Left ventricle myocardium inferior (tissue), 1 donor: ENCODE data around the gene FAM222A. TPM values are rescaled to one million over a fixed set of nuclear protein-coding genes. Genes with fewer than 3 reads are reported as not detected.
A peak's percentile ranks its signal among the peaks of the same experiment; 100 is the strongest.

Experiments
- DNase-seq: peaks from one replicate; pipeline ENCODE4 v3.0.0-alpha.2; 2020
- H3K27ac ChIP-seq: fragments of 200-600 bp; replicated peaks from 2 replicates; pipeline ENCODE4 v1.8.0; 2021
- H3K27me3 ChIP-seq: fragments of 200-600 bp; 2 replicates; pipeline ENCODE4 v1.8.0; 2021; ENCODE audit warnings: low read depth
- H3K36me3 ChIP-seq: fragments of 200-600 bp; 2 replicates; pipeline ENCODE4 v1.8.0; 2021
- H3K4me1 ChIP-seq: fragments of 200-600 bp; 2 replicates; pipeline ENCODE4 v1.8.0; 2021
- H3K4me3 ChIP-seq: fragments of 200-600 bp; 2 replicates; pipeline ENCODE4 v1.8.0; 2021; ENCODE audit warnings: mild to moderate bottlenecking, moderate library complexity
- H3K9me3 ChIP-seq: fragments of 200-600 bp; replicated peaks from 2 replicates; pipeline ENCODE4 v1.8.0; 2021
- CTCF ChIP-seq: fragments of 200-600 bp; IDR thresholded peaks from 2 replicates; pipeline ENCODE4 v1.8.0; 2021; ENCODE audit warnings: antibody characterized with exemption, mild to moderate bottlenecking, borderline replicate concordance
- intact Hi-C: fragments of 100-400 bp; cut with micrococcal nuclease; formaldehyde crosslinking; loops from one replicate; pipeline ENCODE4 v1.11.0; 2022
- total RNA-seq: library from RNA; stranded (reverse); fragmentation: NEBNext Ultra II Directional; extraction: Animal tissue kit (Norgen Biotek cat#: 25700); gene quantifications from one replicate; pipeline ENCODE4 v1.2.1, GENCODE V29; 2021
- donor health status: DM: no; HTN: yes; CAD: no; lungs with severe emphysema.

Gene FAM222A
- total RNA-seq, 1 donor from 2014 or later: 20.0 TPM

GRCh38 chr12:109711596-109712461 is 1.8 kb upstream of the FAM222A start:
- TF ChIP-seq CTCF: no peak
- Histone ChIP-seq H3K4me1 (peaks cover 47% of the 10 kb centered on the region), H3K9me3 (no peaks in the 10 kb centered on the region), H3K27me3 (peaks cover 68% of the 10 kb centered on the region), H3K27ac (no peak overlapping the region), H3K4me3 (peak overlapping the region; percentile 36), H3K36me3 (no peaks in the 10 kb centered on the region)
- intact Hi-C loops: no loop called here
- DNase-seq: peak; percentile 38

GRCh38 chr12:109714141-109714912 is 702 bp downstream of the FAM222A start:
- no peaks in the 10 kb centered on the region for H3K36me3 ChIP-seq
- DNase-seq: peak; percentile 73
- intact Hi-C loops: no loop called here
- peak overlapping the region; percentile 84 for H3K4me3 ChIP-seq
- H3K9me3 ChIP-seq: no peaks in the 10 kb centered on the region
- peak; percentile 50 for TF ChIP-seq CTCF
- peaks cover 72% of the 10 kb centered on the region for H3K4me1 ChIP-seq
- H3K27me3 ChIP-seq: peaks cover 52% of the 10 kb centered on the region
- peak overlapping the region; percentile 82 for H3K27ac ChIP-seq

GRCh38 chr12:109714913-109715244 is 1.3 kb downstream of the FAM222A start:
- H3K4me3 ChIP-seq: peak overlapping the region; percentile 84
- H3K27ac ChIP-seq: peak overlapping the region; percentile 82
- no peaks in the 10 kb centered on the region for H3K36me3 ChIP-seq
- H3K4me1 ChIP-seq: peaks cover 78% of the 10 kb centered on the region
- intact Hi-C loops: no loop called here
- H3K9me3 ChIP-seq: no peaks in the 10 kb centered on the region
- H3K27me3 ChIP-seq: peaks cover 46% of the 10 kb centered on the region
- no peak for TF ChIP-seq CTCF
- no peak for DNase-seq

GRCh38 chr12:109715310-109716091 is 1.9 kb downstream of the FAM222A start:
- peak; percentile 29 for DNase-seq
- H3K27me3 ChIP-seq: peaks cover 40% of the 10 kb centered on the region
- intact Hi-C loops: no loop called here

More at GRCh38 chr12:109715310-109716091, 1.9 kb downstream of the FAM222A start:
- Histone ChIP-seq H3K36me3 (no peaks in the 10 kb centered on the region), H3K4me3 (peak overlapping the region; percentile 84), H3K4me1 (peaks cover 84% of the 10 kb centered on the region), H3K9me3 (no peaks in the 10 kb centered on the region), H3K27ac (peak overlapping the region; percentile 82)
- no peak for TF ChIP-seq CTCF
